Measurements from ENCODE around the gene P2RX4.
"Not testable (repeated sequence)": the region's sequence is repeated elsewhere in the genome, so short reads cannot be mapped to it uniquely, and the experiment has no call there.

Gene P2RX4

DNA sequence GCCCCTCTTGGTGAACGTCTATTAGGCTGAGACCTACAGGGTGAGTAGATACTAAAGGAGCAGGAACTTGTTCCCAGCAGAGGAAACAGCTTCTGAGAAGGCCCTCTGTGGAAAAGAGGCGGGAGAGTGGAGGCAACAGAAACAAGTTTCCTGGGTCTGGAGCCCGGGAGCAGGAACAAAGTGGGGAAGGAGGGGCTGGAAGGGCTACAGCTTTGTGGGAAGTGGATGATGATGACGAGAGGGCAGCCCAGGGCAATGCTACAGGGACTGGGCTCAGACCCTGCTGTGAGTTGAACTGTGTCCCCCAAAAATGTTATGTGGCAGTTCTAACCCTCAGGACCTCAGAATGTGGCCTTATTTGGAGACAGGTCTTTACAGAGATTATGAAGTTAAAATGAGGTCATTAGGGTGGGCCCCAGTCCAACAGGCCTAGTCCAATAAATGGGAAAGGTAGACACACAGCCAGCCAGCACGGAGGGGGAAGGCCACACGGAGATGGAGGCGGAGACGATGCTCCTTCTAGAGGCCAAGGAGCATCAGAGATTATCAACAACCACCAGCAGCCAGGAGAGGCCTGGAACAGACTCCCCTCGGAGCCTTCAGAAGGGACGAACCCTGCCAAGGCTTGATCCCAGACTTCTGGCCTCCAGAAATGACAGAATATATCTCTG is 72.3 kb downstream of the P2RX4 start:
- no peak for DNase-seq (ENCODE audit: extremely low spot score)
- CTCF ChIA-PET, result no interaction called here
- POLR2A ChIA-PET, result no interaction called here
- TF ChIP-seq, protein P1, sequence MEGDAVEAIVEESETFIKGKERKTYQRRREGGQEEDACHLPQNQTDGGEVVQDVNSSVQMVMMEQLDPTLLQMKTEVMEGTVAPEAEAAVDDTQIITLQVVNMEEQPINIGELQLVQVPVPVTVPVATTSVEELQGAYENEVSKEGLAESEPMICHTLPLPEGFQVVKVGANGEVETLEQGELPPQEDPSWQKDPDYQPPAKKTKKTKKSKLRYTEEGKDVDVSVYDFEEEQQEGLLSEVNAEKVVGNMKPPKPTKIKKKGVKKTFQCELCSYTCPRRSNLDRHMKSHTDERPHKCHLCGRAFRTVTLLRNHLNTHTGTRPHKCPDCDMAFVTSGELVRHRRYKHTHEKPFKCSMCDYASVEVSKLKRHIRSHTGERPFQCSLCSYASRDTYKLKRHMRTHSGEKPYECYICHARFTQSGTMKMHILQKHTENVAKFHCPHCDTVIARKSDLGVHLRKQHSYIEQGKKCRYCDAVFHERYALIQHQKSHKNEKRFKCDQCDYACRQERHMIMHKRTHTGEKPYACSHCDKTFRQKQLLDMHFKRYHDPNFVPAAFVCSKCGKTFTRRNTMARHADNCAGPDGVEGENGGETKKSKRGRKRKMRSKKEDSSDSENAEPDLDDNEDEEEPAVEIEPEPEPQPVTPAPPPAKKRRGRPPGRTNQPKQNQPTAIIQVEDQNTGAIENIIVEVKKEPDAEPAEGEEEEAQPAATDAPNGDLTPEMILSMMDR (IDR thresholded peaks at IDR 0.05; ENCODE audit: control extremely low read depth, extremely low read depth, low read depth, missing control alignments), result no peak

DNA sequence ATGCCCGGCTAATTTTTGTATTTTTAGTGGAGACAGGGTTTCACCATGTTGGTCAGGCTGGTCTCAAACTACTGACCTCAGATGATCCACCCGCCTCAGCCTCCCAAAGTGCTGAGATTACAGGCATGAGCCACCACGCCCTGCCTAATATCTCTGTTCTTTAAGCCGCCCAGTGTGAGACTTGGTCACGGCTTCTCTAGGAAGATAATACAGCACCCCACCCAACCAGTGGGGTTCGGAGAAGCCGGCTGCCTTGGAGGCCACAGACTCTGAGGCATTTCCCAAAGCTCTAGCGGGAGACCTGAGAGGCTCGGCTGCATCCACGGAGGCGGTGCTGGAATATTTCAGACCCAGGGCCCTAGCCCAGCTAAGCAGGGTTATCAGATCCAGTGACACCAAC is 73.0 kb downstream of the P2RX4 start:
- CTCF ChIA-PET; DNase-seq (ENCODE audit: extremely low spot score); POLR2A ChIA-PET: not testable (repeated sequence)

DNA sequence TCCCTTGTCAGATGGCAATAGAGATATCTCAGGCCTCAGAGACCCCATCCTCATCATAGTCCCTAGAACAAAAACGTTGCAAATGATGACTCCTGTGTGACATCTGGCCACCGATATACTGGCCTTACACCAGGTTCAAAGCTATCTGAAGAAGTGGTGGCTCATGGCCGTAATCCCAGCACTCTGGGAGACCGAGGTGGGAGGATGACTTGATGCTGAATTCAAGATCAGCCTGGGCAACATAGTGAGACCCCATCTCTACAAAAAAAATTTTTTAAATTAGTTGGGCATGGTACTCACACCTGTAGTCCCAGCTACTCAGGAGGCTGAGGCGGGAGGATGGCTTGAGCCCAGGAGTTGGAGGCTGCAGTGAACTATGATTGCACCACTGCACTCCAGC is 73.5 kb downstream of the P2RX4 start:
- no peak for DNase-seq (ENCODE audit: extremely low spot score)
- CTCF ChIA-PET, result no interaction called here
- TF ChIP-seq, protein P1 (IDR thresholded peaks at IDR 0.05; ENCODE audit: control extremely low read depth, extremely low read depth, low read depth, missing control alignments), result no peak
- POLR2A ChIA-PET, result no interaction called here

Measured in GM10248 (cell line).